ENCODE measurements around the gene HEATR1. TPM values are rescaled to one million over a fixed set of nuclear protein-coding genes. Genes with fewer than 3 reads are reported as not detected.

Gene HEATR1
- total and polyA plus RNA-seq, 12 donors = 3.5 to 50.8 (median 23.1) TPM

DNA sequence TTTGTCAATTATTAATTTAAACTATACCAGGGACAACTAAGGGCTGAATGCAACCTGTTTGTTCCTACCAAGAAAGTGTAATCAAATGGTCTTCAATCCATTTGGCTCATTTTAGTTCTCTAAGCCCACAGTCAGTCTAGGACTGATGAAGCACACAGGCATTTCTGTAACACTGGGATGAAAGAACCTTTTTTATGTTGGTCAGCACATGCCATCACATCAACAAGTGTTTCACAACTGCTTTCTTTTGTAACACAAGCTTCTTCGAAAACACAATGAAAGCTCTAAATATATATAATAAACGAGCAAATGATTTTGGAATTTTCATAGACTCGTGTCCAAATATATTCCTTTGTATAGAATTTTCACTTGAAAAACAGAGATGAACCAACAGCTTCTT, 28.8 kb downstream of the HEATR1 start:
- Histone ChIP-seq H3K4me1 (replicated peaks in 1 of 2) (no peaks in the 10 kb centered on the region), H3K4me3 (no peak overlapping the region), H3K27me3 (no peaks in the 10 kb centered on the region), H3K27ac (no peak overlapping the region), H3K36me3 (replicated peaks in 1 of 2) (peaks cover 0 to 55% of the 10 kb centered on the region in 2 donors), H3K9me3 (replicated peaks in 1 of 3) (no peaks in the 10 kb centered on the region)
- TF ChIP-seq, protein P1, sequence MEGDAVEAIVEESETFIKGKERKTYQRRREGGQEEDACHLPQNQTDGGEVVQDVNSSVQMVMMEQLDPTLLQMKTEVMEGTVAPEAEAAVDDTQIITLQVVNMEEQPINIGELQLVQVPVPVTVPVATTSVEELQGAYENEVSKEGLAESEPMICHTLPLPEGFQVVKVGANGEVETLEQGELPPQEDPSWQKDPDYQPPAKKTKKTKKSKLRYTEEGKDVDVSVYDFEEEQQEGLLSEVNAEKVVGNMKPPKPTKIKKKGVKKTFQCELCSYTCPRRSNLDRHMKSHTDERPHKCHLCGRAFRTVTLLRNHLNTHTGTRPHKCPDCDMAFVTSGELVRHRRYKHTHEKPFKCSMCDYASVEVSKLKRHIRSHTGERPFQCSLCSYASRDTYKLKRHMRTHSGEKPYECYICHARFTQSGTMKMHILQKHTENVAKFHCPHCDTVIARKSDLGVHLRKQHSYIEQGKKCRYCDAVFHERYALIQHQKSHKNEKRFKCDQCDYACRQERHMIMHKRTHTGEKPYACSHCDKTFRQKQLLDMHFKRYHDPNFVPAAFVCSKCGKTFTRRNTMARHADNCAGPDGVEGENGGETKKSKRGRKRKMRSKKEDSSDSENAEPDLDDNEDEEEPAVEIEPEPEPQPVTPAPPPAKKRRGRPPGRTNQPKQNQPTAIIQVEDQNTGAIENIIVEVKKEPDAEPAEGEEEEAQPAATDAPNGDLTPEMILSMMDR (IDR thresholded peaks at IDR 0.05) = no peak
- intact Hi-C loops (cut with DNase I) = no loop called here
- 86 to 94% (median 90%) methylated on average over 3 of the region's 3 CpGs for WGBS, 4 donors
- DNase-seq = no peak

DNA sequence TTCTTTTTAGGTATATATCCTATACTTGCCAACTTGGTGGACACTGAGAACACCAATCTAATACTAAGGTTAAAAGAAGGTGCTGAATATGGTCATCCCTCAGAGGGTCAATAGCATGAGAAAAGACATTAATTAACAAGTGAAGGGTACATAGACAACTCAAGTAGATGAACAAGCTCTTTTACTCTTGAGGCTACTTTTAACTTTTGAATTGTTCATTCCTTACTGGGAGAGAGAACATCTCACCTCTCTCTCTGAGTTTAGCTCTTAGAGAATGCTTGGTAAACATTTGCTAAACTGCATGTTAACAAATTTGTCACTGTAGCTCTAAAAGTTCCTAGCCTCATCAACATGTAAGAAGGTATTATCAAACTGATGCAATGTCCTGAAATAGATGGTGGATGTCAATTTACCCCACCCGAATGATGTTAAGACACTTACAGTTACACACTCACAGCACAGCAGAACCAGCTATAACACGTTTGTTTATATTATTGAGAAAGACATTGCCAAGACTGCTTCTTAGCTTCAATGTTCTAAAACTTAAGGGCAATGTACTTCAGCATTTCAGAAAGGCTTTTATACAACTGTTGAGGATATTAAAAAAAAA, 35.9 kb downstream of the HEATR1 start:
- H3K36me3 ChIP-seq (replicated peaks in 1 of 2) = peaks cover 0 to 86% of the 10 kb centered on the region in 2 donors
- WGBS, 4 donors = 82 to 88% (median 86%) methylated on average over 2 of the region's 2 CpGs
- TF ChIP-seq, protein P1 (IDR thresholded peaks at IDR 0.05) = no peak
- no peak for TF ChIP-seq POLR2A (IDR thresholded peaks at IDR 0.05)
- H3K27ac ChIP-seq = no peak overlapping the region
- no peaks in the 10 kb centered on the region for H3K9me3 ChIP-seq (replicated peaks in 1 of 3)
- H3K4me3 ChIP-seq = no peak overlapping the region
- DNase-seq = no peak
- no peaks in the 10 kb centered on the region for H3K4me1 ChIP-seq (replicated peaks in 1 of 2)
- H3K27me3 ChIP-seq = no peaks in the 10 kb centered on the region
- intact Hi-C loops (cut with DNase I) = no loop called here

DNA sequence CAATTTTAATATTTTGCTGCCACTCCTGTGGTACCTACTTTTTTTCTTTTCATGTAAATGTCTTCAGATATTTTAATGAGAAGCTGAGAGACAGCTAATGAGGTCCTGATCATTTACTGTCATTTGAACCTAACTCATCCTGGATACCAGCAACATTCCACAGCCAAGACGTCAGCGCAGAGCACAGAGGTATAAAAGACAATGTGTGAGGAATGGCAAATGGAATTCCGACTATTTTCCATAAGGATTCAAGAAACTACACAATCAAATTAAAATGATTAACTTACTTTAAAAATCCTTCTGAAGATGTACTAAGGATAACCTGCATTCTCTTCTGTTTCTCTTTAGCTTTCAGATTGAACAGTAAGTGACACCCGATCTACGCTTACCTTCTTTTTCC, 38.8 kb downstream of the HEATR1 start:
- Histone ChIP-seq H3K27ac (no peak overlapping the region), H3K9me3 (replicated peaks in 1 of 3) (no peaks in the 10 kb centered on the region), H3K36me3 (replicated peaks in 1 of 2) (peaks cover 0 to 77% of the 10 kb centered on the region in 2 donors), H3K4me1 (replicated peaks in 1 of 2) (no peaks in the 10 kb centered on the region), H3K27me3 (no peaks in the 10 kb centered on the region), H3K4me3 (no peak overlapping the region)
- TF ChIP-seq POLR2A (IDR thresholded peaks at IDR 0.05) = no peak
- TF ChIP-seq, protein P1 (IDR thresholded peaks at IDR 0.05) = no peak
- 94 to 97% (median 94%) methylated on average over 5 of the region's 5 CpGs for WGBS, 4 donors
- DNase-seq = no peak
- intact Hi-C loops (cut with DNase I) = no loop called here

DNA sequence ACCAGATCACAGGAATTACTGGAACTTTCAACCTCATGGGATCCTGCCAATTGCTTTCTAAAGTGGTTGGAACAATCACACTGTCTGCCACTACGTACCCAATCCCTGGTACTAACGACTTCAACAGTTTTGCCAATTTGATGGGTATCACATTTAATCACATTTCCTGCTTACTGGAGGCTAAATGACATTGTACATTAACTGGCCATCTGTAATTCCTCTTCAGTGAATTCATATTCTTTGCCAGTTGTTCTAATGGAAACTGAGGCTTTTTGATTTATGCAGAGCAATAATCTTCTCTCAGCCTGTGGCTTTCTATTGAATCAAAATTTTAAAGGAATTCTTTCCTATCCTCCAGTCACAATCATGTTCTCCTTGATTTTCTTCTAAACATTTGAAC, 42.3 kb downstream of the HEATR1 start:
- Histone ChIP-seq H3K9me3 (replicated peaks in 1 of 3) (no peaks in the 10 kb centered on the region), H3K36me3 (replicated peaks in 1 of 2) (peaks cover 0 to 83% of the 10 kb centered on the region in 2 donors), H3K27me3 (no peaks in the 10 kb centered on the region), H3K4me1 (replicated peaks in 1 of 2) (no peaks in the 10 kb centered on the region), H3K27ac (no peak overlapping the region), H3K4me3 (no peak overlapping the region)
- TF ChIP-seq, protein P1 (IDR thresholded peaks at IDR 0.05) = no peak
- no peak for TF ChIP-seq POLR2A (IDR thresholded peaks at IDR 0.05)
- WGBS, 4 donors = 69 to 96% (median 90%) methylated on average over 2 of the region's 2 CpGs
- no peak for DNase-seq
- intact Hi-C loops (cut with DNase I) = no loop called here

Data from adrenal gland (tissue), 12 donors.